Body of pancreas (tissue), 4 donors: ENCODE data around the gene PLOD2. TPM values are rescaled to one million over a fixed set of nuclear protein-coding genes. Genes with fewer than 3 reads are reported as not detected.
A peak's percentile ranks its signal among the peaks of the same experiment; 100 is the strongest.

ENCODE experiments used
- ATAC-seq: fragments of 150-250 bp; one replicate; pipeline ENCODE4 v1.9.1; 2016
- DNase-seq, 4 donors: peaks; one replicate each; pipeline ENCODE4 v3.0.0-alpha.2; 2019
- H3K27ac ChIP-seq, 4 donors: fragments of 200-600 bp; sonication (generic); 1 replicate in 3 of 4; 2 replicates in 1 of 4; pipeline versions ENCODE4 v1.5.1 to v1.6.1; 2016 to 2019; ENCODE audit warnings: mild to moderate bottlenecking in 1 of 4, mixed read lengths in 1 of 4, moderate library complexity in 1 of 4
- H3K27me3 ChIP-seq, 2 donors: fragments of 200-600 bp; sonication (generic); one replicate each; pipeline ENCODE4 v1.6.0; 2016; ENCODE audit warnings: mild to moderate bottlenecking in 1 of 2
- H3K36me3 ChIP-seq, 2 donors: fragments of 200-600 bp; sonication (generic); replicated peaks in 1 of 2; 2 replicates each; pipeline ENCODE4 v1.5.1; 2016; ENCODE audit warnings: low read depth in 2 of 2; ENCODE audit not compliant: insufficient read depth in 1 of 2
- H3K4me1 ChIP-seq: fragments of 200-600 bp; sonication (generic); one replicate; pipeline ENCODE4 v1.6.0; 2016
- H3K4me3 ChIP-seq, 2 donors: fragments of 200-600 bp; sonication (generic); 1 replicate in 1 of 2; 2 replicates in 1 of 2; pipeline ENCODE4 v1.5.1; 2016 to 2019
- H3K9me3 ChIP-seq, 3 donors: fragments of 200-600 bp; sonication (generic); 1 replicate in 2 of 3; 2 replicates in 1 of 3; pipeline ENCODE4 v1.5.1; 2016
- CTCF ChIP-seq, 7 experiments: fragments of 450-650 bp in 4 of 7; fragments of 200-600 bp in 3 of 7; sonication (generic) in 3 of 7; IDR thresholded peaks; one replicate each; pipeline ENCODE4 v1.5.1; 2016 to 2019; ENCODE audit warnings: antibody characterized with exemption in 7 of 7
- POLR2A ChIP-seq, 3 donors: fragments of 450-650 bp; IDR thresholded peaks; one replicate each; pipeline ENCODE4 v1.6.1; 2016; ENCODE audit warnings: antibody characterized with exemption in 3 of 3, mild to moderate bottlenecking in 2 of 3
- WGBS, 2 donors: methylation state at CpG; one replicate each; pipeline ENCODE4 v1.1.5; 2017; 5-methylcytosine and 5-hydroxymethylcytosine counted together
- intact Hi-C: fragments of 100-400 bp; cut with DNase I; formaldehyde crosslinking; loops from one replicate; pipeline ENCODE4 v1.15.1; 2023
- total RNA-seq, 2 donors: library from RNA; depleted of rRNA; stranded (reverse); fragments of >200 nt; gene quantifications; one replicate each; pipeline ENCODE4 v1.1.0, GENCODE V29; 2016

The PLOD2 gene
- total RNA-seq, 2 donors from 2014 or later: 16.8 to 24.4 TPM

GRCh38 chr3:146071632-146072031 is 89.4 kb downstream of the PLOD2 start:
- WGBS, 2 donors: 65 to 68% methylated on average over 2 of the region's 2 CpGs
- Histone ChIP-seq H3K27ac (no peak overlapping the region), H3K36me3 (peaks cover 0 to 2% of the 10 kb centered on the region in 2 donors), H3K9me3 (no peaks in the 10 kb centered on the region), H3K4me1 (no peaks in the 10 kb centered on the region), H3K27me3 (no peaks in the 10 kb centered on the region), H3K4me3 (no peak overlapping the region)
- ATAC-seq (no peak), DNase-seq (no peak)
- intact Hi-C loops: no loop called here
- TF ChIP-seq POLR2A (IDR thresholded peaks at IDR 0.05) (no peak), CTCF (IDR thresholded peaks at IDR 0.05) (no peak)

GRCh38 chr3:146067048-146067447 is 93.9 kb downstream of the PLOD2 start:
- ATAC-seq: no peak
- H3K36me3 ChIP-seq: peaks cover 0 to 2% of the 10 kb centered on the region in 2 donors
- no peak for DNase-seq
- intact Hi-C loops: loop anchor here (10.0 kb wide), 2 partner anchors 118 to 258 kb away; no protein-coding TSS in a partner anchor
- H3K9me3 ChIP-seq: no peaks in the 10 kb centered on the region
- WGBS, 2 donors: 89% methylated on average over 3 of the region's 3 CpGs
- no peak overlapping the region for H3K27ac ChIP-seq
- no peaks in the 10 kb centered on the region for H3K27me3 ChIP-seq
- no peaks in the 10 kb centered on the region for H3K4me1 ChIP-seq
- TF ChIP-seq POLR2A (IDR thresholded peaks at IDR 0.05): no peak
- TF ChIP-seq CTCF (IDR thresholded peaks at IDR 0.05): no peak
- no peak overlapping the region for H3K4me3 ChIP-seq

GRCh38 chr3:146065573-146066006 is 95.4 kb downstream of the PLOD2 start:
- H3K9me3 ChIP-seq: no peaks in the 10 kb centered on the region
- peaks cover 0 to 2% of the 10 kb centered on the region in 2 donors for H3K36me3 ChIP-seq
- 18 to 27% methylated on average over 2 of the region's 2 CpGs for WGBS, 2 donors
- H3K4me3 ChIP-seq: no peak overlapping the region
- peak; percentile 48 to 92 (median 76) for TF ChIP-seq CTCF (IDR thresholded peaks at IDR 0.05)
- no peak for TF ChIP-seq POLR2A (IDR thresholded peaks at IDR 0.05)
- H3K27ac ChIP-seq: no peak overlapping the region
- intact Hi-C loops: loop anchor here (10.0 kb wide), 2 partner anchors 119 to 259 kb away; no protein-coding TSS in a partner anchor
- no peaks in the 10 kb centered on the region for H3K27me3 ChIP-seq
- ATAC-seq: no peak
- H3K4me1 ChIP-seq: no peaks in the 10 kb centered on the region
- DNase-seq: peak in 2 of 4 donors; percentile 11 to 44

- DNase-seq (no peak), ATAC-seq (no peak)
- WGBS, 2 donors: 84 to 92% methylated on average over 2 of the region's 2 CpGs
- H3K4me1 ChIP-seq: no peaks in the 10 kb centered on the region
- H3K27ac ChIP-seq: no peak overlapping the region
- no peak for TF ChIP-seq POLR2A (IDR thresholded peaks at IDR 0.05)
- TF ChIP-seq CTCF (IDR thresholded peaks at IDR 0.05): no peak
- no peaks in the 10 kb centered on the region for H3K9me3 ChIP-seq
- H3K36me3 ChIP-seq: no peaks in the 10 kb centered on the region
- no peak overlapping the region for H3K4me3 ChIP-seq
- no peaks in the 10 kb centered on the region for H3K27me3 ChIP-seq
- intact Hi-C loops: no loop called here
Measured at GRCh38 chr3:146058241-146058640, 102.7 kb downstream of the PLOD2 start.

GRCh38 chr3:146052791-146053310 is 108.1 kb downstream of the PLOD2 start:
- Histone ChIP-seq H3K9me3 (no peaks in the 10 kb centered on the region), H3K4me3 (no peak overlapping the region), H3K4me1 (no peaks in the 10 kb centered on the region), H3K27me3 (no peaks in the 10 kb centered on the region), H3K36me3 (no peaks in the 10 kb centered on the region), H3K27ac (no peak overlapping the region)
- intact Hi-C loops: no loop called here
- WGBS, 2 donors: 84 to 96% methylated on average over 6 of the region's 6 CpGs
- DNase-seq (no peak), ATAC-seq (no peak)
- TF ChIP-seq CTCF (IDR thresholded peaks at IDR 0.05) (no peak), POLR2A (IDR thresholded peaks at IDR 0.05) (no peak)
